ENCODE data around the gene RPLP1. TPM values are rescaled to one million over a fixed set of nuclear protein-coding genes. Genes with fewer than 3 reads are reported as not detected.

Gene RPLP1
- total RNA-seq, 1 experiment from 2014 or later = 1,535 TPM

- intact Hi-C loops (cut with micrococcal nuclease; ENCODE audit: unreplicated experiment) = loop anchor here (10.0 kb wide), 1 partner anchor 515 kb away; no protein-coding TSS in a partner anchor
- H3K9me3 Mint-ChIP-seq (ENCODE audit: low read depth, unreplicated experiment) = no peaks in the 10 kb centered on the region
- H3K27ac Mint-ChIP-seq (ENCODE audit: unreplicated experiment) = peak overlapping the region; percentile 89
- TF ChIP-seq, protein P1, sequence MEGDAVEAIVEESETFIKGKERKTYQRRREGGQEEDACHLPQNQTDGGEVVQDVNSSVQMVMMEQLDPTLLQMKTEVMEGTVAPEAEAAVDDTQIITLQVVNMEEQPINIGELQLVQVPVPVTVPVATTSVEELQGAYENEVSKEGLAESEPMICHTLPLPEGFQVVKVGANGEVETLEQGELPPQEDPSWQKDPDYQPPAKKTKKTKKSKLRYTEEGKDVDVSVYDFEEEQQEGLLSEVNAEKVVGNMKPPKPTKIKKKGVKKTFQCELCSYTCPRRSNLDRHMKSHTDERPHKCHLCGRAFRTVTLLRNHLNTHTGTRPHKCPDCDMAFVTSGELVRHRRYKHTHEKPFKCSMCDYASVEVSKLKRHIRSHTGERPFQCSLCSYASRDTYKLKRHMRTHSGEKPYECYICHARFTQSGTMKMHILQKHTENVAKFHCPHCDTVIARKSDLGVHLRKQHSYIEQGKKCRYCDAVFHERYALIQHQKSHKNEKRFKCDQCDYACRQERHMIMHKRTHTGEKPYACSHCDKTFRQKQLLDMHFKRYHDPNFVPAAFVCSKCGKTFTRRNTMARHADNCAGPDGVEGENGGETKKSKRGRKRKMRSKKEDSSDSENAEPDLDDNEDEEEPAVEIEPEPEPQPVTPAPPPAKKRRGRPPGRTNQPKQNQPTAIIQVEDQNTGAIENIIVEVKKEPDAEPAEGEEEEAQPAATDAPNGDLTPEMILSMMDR (IDR thresholded peaks at IDR 0.05; ENCODE audit: unreplicated experiment) = no peak
- H3K27me3 Mint-ChIP-seq (ENCODE audit: unreplicated experiment) = no peaks in the 10 kb centered on the region
- H3K4me3 Mint-ChIP-seq (ENCODE audit: low read depth, unreplicated experiment) = no peak overlapping the region
- no TSS peak for BruUV-seq (replicated peaks)
- DNase-seq = no peak
- H3K36me3 Mint-ChIP-seq (ENCODE audit: insufficient read depth, unreplicated experiment) = peaks cover 8% of the 10 kb centered on the region
- CTCF ChIA-PET = no interaction called here
- peaks cover 46% of the 10 kb centered on the region for H3K4me1 Mint-ChIP-seq (ENCODE audit: low read depth, unreplicated experiment)
Measured at GRCh38 chr15:69469467-69470201, 17.0 kb downstream of the RPLP1 start.

DNA sequence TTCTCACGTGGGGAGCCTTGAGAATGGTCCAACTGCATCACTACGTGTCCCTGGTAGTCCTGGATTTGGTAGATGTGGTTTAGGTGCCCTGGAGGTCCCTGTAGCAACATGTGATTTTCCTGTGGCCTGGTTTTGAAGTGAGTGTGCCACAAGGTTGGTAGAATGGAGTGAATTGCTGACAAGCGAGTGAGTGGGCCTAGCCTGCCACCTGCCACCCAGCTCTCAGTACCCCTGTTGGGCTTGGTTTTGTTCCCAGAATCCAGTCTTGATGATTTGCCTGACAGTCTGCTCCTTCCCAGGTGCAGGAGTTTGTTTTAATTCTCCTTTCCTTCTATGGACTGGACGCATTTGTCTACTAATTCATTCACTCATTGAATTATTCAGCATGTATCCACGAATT, 19.4 kb downstream of the RPLP1 start:
- DNase-seq = no peak
- H3K27ac Mint-ChIP-seq (ENCODE audit: unreplicated experiment) = no peak overlapping the region
- H3K4me3 Mint-ChIP-seq (ENCODE audit: low read depth, unreplicated experiment) = no peak overlapping the region
- CTCF ChIA-PET = no interaction called here
- intact Hi-C loops (cut with micrococcal nuclease; ENCODE audit: unreplicated experiment) = loop anchor here (10.0 kb wide), 1 partner anchor 513 kb away; no protein-coding TSS in a partner anchor
- H3K36me3 Mint-ChIP-seq (ENCODE audit: insufficient read depth, unreplicated experiment) = peaks cover 8% of the 10 kb centered on the region
- TF ChIP-seq, protein P1 (IDR thresholded peaks at IDR 0.05; ENCODE audit: unreplicated experiment) = no peak
- no peaks in the 10 kb centered on the region for H3K9me3 Mint-ChIP-seq (ENCODE audit: low read depth, unreplicated experiment)
- BruUV-seq (replicated peaks) = no TSS peak
- H3K4me1 Mint-ChIP-seq (ENCODE audit: low read depth, unreplicated experiment) = peaks cover 36% of the 10 kb centered on the region
- H3K27me3 Mint-ChIP-seq (ENCODE audit: unreplicated experiment) = no peaks in the 10 kb centered on the region

GRCh38 chr15:69472562-69472961, 19.9 kb downstream of the RPLP1 start:
- peaks cover 8% of the 10 kb centered on the region for H3K36me3 Mint-ChIP-seq (ENCODE audit: insufficient read depth, unreplicated experiment)
- no peak overlapping the region for H3K4me3 Mint-ChIP-seq (ENCODE audit: low read depth, unreplicated experiment)
- CTCF ChIA-PET = interaction anchor here (0.7 kb wide), 1 partner anchor 137 kb away, joined by 5 read pairs; no protein-coding TSS in a partner anchor
- no peaks in the 10 kb centered on the region for H3K9me3 Mint-ChIP-seq (ENCODE audit: low read depth, unreplicated experiment)
- intact Hi-C loops (cut with micrococcal nuclease; ENCODE audit: unreplicated experiment) = loop anchor here (10.0 kb wide), 1 partner anchor 512 kb away; no protein-coding TSS in a partner anchor
- BruUV-seq (replicated peaks) = no TSS peak
- H3K27ac Mint-ChIP-seq (ENCODE audit: unreplicated experiment) = no peak overlapping the region
- no peak for DNase-seq
- peaks cover 31% of the 10 kb centered on the region for H3K4me1 Mint-ChIP-seq (ENCODE audit: low read depth, unreplicated experiment)
- TF ChIP-seq, protein P1 (IDR thresholded peaks at IDR 0.05; ENCODE audit: unreplicated experiment) = no peak
- no peaks in the 10 kb centered on the region for H3K27me3 Mint-ChIP-seq (ENCODE audit: unreplicated experiment)

DNA sequence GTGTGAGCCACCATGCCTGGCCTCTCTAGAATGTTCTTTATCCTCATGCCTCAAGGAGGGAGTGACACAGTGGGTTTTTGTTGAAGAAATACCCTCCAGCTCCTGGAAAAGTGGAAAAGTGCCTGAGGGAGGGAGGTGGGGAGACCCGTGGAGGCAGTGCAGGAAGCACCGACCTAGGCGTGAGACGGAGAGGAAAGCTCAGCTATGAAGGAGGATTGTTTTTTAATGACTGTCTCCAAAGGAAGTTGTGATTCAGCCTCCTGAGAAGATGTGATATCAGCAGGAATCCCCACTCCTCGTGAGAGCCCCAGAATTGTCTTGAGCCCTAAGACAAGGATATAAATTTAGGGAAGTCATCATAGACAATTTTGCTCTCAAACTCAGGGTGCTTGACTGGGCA, 21.7 kb downstream of the RPLP1 start:
- Mint-ChIP-seq H3K27ac (ENCODE audit: unreplicated experiment) (no peak overlapping the region), H3K36me3 (ENCODE audit: insufficient read depth, unreplicated experiment) (no peaks in the 10 kb centered on the region), H3K4me3 (ENCODE audit: low read depth, unreplicated experiment) (no peak overlapping the region), H3K27me3 (ENCODE audit: unreplicated experiment) (no peaks in the 10 kb centered on the region), H3K4me1 (ENCODE audit: low read depth, unreplicated experiment) (peaks cover 21% of the 10 kb centered on the region), H3K9me3 (ENCODE audit: low read depth, unreplicated experiment) (no peaks in the 10 kb centered on the region)
- CTCF ChIA-PET = interaction anchor here (0.6 to 1.2 kb wide), 3 partner anchors 8 to 1008 kb away, joined by 3 to 4 read pairs (median 3); no protein-coding TSS in a partner anchor
- no peak for DNase-seq
- intact Hi-C loops (cut with micrococcal nuclease; ENCODE audit: unreplicated experiment) = loop anchor here (10.0 kb wide), 1 partner anchor 511 kb away; no protein-coding TSS in a partner anchor
- TF ChIP-seq, protein P1 (IDR thresholded peaks at IDR 0.05; ENCODE audit: unreplicated experiment) = no peak
- no TSS peak for BruUV-seq (replicated peaks)
